Mesendoderm (in vitro differentiated cells): ENCODE data around the gene SH3GL1.

Source experiments
- DNase-seq: peaks from one replicate; pipeline ENCODE4 v3.0.0; 2013
- H2AK5ac ChIP-seq: 2 replicates; pipeline ENCODE4 v1.6.1; 2013; ENCODE audit warnings: low read length, inconsistent platforms
- H2BK120ac ChIP-seq: 2 replicates; pipeline ENCODE4 v1.6.1; 2013; ENCODE audit warnings: low read depth, mild to moderate bottlenecking, low read length, moderate library complexity, mixed read lengths
- H2BK15ac ChIP-seq: replicated peaks from 2 replicates; pipeline ENCODE4 v1.6.1; 2013; ENCODE audit warnings: low read depth, mild to moderate bottlenecking, moderate library complexity
- H2BK5ac ChIP-seq: 2 replicates; pipeline ENCODE4 v1.6.1; 2013; ENCODE audit warnings: low read length, inconsistent platforms
- H3K18ac ChIP-seq: 2 replicates; pipeline ENCODE4 v1.6.1; 2013; ENCODE audit warnings: mild to moderate bottlenecking, low read length, mixed read lengths
- H3K23ac ChIP-seq: one replicate; pipeline ENCODE4 v1.6.1; 2013; ENCODE audit warnings: low read length
- H3K27ac ChIP-seq: 2 replicates; pipeline ENCODE4 v1.5.1; 2013; ENCODE audit warnings: low read depth, mild to moderate bottlenecking, inconsistent platforms, low read length, moderate library complexity
- H3K27me3 ChIP-seq: 2 replicates; pipeline ENCODE4 v1.6.1; 2013; ENCODE audit warnings: low read length, control low read depth, mild to moderate bottlenecking, inconsistent platforms; ENCODE audit not compliant: insufficient read depth, poor library complexity
- H3K36me3 ChIP-seq: 2 replicates; pipeline ENCODE4 v1.6.1; 2013; ENCODE audit warnings: low read length, inconsistent platforms; ENCODE audit not compliant: control insufficient read depth, insufficient read depth
- H3K4ac ChIP-seq: one replicate; pipeline ENCODE4 v1.6.1; 2013; ENCODE audit warnings: low read depth, mild to moderate bottlenecking, low read length, moderate library complexity
- H3K4me1 ChIP-seq: 2 replicates; pipeline ENCODE4 v1.6.1; 2013; ENCODE audit warnings: low read depth, low read length, inconsistent platforms; ENCODE audit not compliant: control insufficient read depth
- H3K4me2 ChIP-seq: 2 replicates; pipeline ENCODE4 v1.6.1; 2013; ENCODE audit warnings: low read length
- H3K4me3 ChIP-seq: 2 replicates; pipeline ENCODE4 v1.5.1; 2013; ENCODE audit warnings: mild to moderate bottlenecking, low read length
- H3K56ac ChIP-seq: one replicate; pipeline ENCODE4 v1.6.1; 2013; ENCODE audit warnings: low read length
- H3K79me1 ChIP-seq: 2 replicates; pipeline ENCODE4 v1.6.1; 2013; ENCODE audit warnings: low read length, inconsistent platforms
- H3K79me2 ChIP-seq: 2 replicates; pipeline ENCODE4 v1.6.1; 2013; ENCODE audit warnings: mild to moderate bottlenecking, low read length; ENCODE audit not compliant: control insufficient read depth, insufficient read depth
- H3K9ac ChIP-seq: 2 replicates; pipeline ENCODE4 v1.6.1; 2013; ENCODE audit warnings: low read length, inconsistent platforms
- H4K5ac ChIP-seq: one replicate; pipeline ENCODE4 v1.6.1; 2013; ENCODE audit warnings: low read length
- H4K8ac ChIP-seq: one replicate; pipeline ENCODE4 v1.6.1; 2013; ENCODE audit warnings: low read depth, mild to moderate bottlenecking, control low read depth, low read length, moderate library complexity
- WGBS: extraction: QIAGEN DNeasy Blood & Tissue Kit; methylation state at CpG from one replicate; pipeline ENCODE4 v1.1.7; 2013; ENCODE audit warnings: low lambda C conversion rate, missing lambda C conversion rate; ENCODE audit not compliant: insufficient coverage; ENCODE audit errors: extremely low coverage; 5-methylcytosine and 5-hydroxymethylcytosine counted together

The SH3GL1 gene

DNA sequence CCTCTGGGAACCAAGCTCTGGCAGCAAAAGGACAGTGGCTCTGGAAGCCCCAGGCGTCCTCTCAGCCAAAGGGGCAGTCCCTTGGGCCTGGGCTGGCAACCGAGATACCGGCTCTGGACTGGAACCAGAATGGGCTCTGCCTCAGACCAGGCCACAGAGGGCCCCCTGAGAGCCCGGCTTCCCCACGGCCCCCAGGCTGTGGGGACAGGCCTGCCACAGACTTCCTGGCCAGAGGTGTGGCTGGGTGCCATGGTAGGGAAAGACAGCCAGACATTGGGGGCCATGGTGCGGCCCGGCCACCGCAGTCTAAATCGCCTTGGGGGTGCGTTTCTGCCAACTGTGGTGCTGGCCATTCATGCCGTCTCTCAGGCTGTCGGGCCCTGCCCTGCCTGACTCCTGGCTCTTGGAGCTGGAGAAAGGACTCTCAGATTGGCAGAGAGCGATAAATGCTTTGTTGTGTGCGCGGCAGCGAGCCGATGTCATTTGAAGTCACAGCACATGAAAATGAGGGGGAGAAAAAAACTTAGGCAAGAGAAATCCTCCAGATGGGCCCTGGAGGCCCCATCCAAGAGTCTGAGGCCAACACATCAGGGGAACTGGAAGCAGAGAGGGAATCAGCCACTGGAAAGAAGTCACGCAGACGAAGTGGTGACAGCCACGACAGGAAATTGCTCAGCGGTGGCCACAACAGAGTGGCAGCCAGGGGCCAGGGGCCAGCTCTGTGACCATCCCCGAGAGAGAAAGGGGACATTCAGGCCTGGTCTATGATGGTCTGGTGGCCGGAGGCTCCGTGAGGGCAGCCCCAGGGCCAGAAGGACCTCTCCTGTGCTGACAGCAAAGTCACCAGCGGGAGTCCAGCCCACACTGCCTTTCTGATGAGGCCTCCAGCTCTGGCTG is 26.5 kb downstream of the SH3GL1 start:
- H3K9ac ChIP-seq = peak overlapping the region; percentile 40
- H3K79me1 ChIP-seq = peaks cover 28% of the 10 kb centered on the region
- no peak overlapping the region for H2BK15ac ChIP-seq
- WGBS = no CpG with 5 or more reads among the region's 25 CpGs
- H2BK120ac ChIP-seq = no peak overlapping the region
- H3K56ac ChIP-seq = peak overlapping the region; percentile 76
- H3K27me3 ChIP-seq = no peaks in the 10 kb centered on the region
- no peak overlapping the region for H4K5ac ChIP-seq
- H2BK5ac ChIP-seq = no peak overlapping the region
- H3K79me2 ChIP-seq = peaks cover 4% of the 10 kb centered on the region
- no peak for DNase-seq
- H3K36me3 ChIP-seq = no peaks in the 10 kb centered on the region
- no peak overlapping the region for H4K8ac ChIP-seq
- peaks cover 18% of the 10 kb centered on the region for H3K4me1 ChIP-seq
- peak overlapping the region; percentile 16 for H3K18ac ChIP-seq
- no peak overlapping the region for H3K23ac ChIP-seq
- no peak overlapping the region for H2AK5ac ChIP-seq
- H3K4me3 ChIP-seq = no peak overlapping the region
- no peak overlapping the region for H3K4ac ChIP-seq
- no peak overlapping the region for H3K4me2 ChIP-seq
- peak overlapping the region; percentile 34 for H3K27ac ChIP-seq

DNA sequence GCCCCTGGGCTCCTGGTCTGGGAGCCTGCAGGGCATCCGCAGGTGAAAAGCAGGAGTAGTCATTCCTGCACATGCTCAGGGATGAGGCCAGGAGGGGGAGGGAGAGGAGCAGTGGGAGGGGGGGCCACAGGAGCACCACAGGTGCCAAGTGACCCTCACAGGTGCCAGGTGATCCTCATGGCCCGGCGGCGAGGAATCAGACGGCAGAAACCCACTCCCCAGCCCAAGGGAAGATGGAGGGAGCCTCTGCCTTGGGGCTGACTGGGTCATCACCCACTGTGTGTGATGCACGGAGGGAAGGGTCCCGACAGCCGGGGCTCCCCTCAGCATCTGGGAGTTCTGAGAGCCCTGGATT is 27.4 kb downstream of the SH3GL1 start:
- H4K8ac ChIP-seq = no peak overlapping the region
- no peak overlapping the region for H2BK5ac ChIP-seq
- no CpG with 5 or more reads among the region's 8 CpGs for WGBS
- no peak overlapping the region for H3K27ac ChIP-seq
- H3K36me3 ChIP-seq = no peaks in the 10 kb centered on the region
- H3K4me1 ChIP-seq = peaks cover 20% of the 10 kb centered on the region
- H3K4me3 ChIP-seq = no peak overlapping the region
- no peak overlapping the region for H2BK15ac ChIP-seq
- no peaks in the 10 kb centered on the region for H3K27me3 ChIP-seq
- H2BK120ac ChIP-seq = no peak overlapping the region
- no peak for DNase-seq
- H3K79me2 ChIP-seq = peaks cover 3% of the 10 kb centered on the region
- no peak overlapping the region for H3K4ac ChIP-seq
- no peak overlapping the region for H3K18ac ChIP-seq
- no peak overlapping the region for H3K23ac ChIP-seq
- no peak overlapping the region for H3K9ac ChIP-seq
- H4K5ac ChIP-seq = no peak overlapping the region
- H3K79me1 ChIP-seq = peaks cover 28% of the 10 kb centered on the region
- H3K56ac ChIP-seq = no peak overlapping the region
- no peak overlapping the region for H2AK5ac ChIP-seq
- no peak overlapping the region for H3K4me2 ChIP-seq

DNA sequence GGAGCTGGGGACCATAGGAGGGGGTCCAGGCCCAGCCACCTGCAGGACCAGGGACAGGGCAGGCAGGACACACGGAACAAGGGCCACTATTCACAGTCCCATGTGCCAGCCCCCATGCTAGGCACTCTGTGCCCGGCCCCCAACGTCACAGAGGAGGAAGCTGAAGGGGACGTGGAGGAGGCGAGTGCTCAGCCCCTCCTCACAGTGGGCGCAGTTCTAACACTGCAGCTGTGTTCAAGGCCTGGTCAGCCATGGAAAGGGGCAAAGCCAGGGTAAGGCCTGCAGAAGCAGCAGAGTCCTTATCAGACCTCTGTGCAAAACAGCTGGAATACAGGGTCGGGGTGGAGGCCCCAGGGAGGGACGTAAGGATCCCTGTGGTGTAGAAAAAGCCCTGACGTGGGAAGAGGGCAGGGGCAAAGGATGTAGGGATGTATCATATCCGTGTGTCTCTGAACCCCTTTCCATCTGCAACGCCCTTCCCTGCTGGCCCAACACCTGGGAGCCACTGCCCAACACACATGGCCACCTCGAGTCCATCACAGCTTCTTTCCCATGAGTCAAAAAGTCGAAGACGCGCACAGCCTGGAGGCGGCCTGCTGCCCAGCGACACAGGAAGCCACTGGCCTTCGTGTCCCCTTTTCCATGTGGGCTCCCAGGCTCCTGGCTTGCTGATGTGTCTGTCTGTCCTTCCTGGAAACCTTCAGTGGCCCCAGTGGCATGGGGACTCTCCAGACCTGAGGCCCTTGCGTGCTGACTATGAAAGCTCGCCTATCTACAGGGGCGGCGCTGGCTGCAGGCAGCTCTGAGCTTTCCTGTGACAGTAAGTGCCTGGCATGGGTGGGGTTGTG is 28.0 kb downstream of the SH3GL1 start:
- Histone ChIP-seq H3K18ac (no peak overlapping the region), H3K23ac (no peak overlapping the region), H4K8ac (no peak overlapping the region), H2AK5ac (no peak overlapping the region), H3K4ac (no peak overlapping the region), H3K4me1 (peaks cover 20% of the 10 kb centered on the region), H3K56ac (no peak overlapping the region), H2BK120ac (no peak overlapping the region), H3K9ac (no peak overlapping the region), H3K27me3 (no peaks in the 10 kb centered on the region), H3K79me2 (peaks cover 3% of the 10 kb centered on the region), H3K27ac (no peak overlapping the region), H3K4me2 (no peak overlapping the region), H3K4me3 (no peak overlapping the region), H3K36me3 (peaks cover 1% of the 10 kb centered on the region), H3K79me1 (peaks cover 34% of the 10 kb centered on the region), H2BK15ac (no peak overlapping the region), H2BK5ac (no peak overlapping the region), H4K5ac (no peak overlapping the region)
- no CpG with 5 or more reads among the region's 22 CpGs for WGBS
- DNase-seq = no peak

DNA sequence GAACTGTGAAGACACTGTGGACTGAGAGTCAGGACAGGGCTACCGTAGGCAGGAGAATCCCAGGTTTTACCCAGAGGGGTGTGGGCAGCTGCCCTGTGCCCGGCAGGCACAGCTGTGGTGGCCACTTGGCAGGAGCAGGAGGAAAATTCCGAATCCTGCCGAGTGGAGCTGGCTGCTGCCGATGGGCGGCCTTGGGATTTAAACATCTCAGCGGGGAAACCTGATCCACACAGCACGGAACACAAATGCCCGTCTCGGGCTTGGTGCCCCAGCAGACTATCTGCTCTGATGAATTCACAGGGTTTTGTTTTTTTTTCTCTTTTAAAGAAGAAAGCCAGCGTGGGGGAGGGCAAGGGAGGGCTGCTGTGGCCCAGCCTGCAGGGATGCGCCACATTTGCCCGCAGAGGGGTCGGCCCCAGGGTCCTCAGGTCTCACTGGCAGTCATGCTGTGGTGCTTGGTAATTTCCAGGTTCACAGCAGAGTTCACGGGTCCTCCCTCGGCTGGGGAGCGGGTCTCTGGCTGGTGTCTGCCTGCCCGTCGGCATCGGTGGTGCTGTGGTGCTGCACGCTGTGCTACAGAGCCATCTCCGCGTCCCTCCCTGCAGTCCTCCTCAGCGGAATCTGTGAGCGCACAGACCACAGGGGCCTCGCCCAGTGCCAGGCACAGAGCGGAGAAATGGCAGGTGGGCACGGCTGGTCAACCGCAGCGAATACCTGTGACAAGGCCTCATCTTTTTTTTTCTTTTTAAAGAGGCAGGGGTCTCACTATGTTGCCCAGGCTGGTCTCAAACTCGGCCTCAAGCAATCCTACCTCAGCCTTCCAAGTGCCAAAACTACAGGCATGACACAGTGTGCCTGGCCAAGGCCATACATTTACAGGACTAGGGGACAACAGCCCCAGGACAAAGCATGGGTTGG is 28.8 kb downstream of the SH3GL1 start:
- peaks cover 20% of the 10 kb centered on the region for H3K4me1 ChIP-seq
- H2BK5ac ChIP-seq = no peak overlapping the region
- no peaks in the 10 kb centered on the region for H3K27me3 ChIP-seq
- H3K4me3 ChIP-seq = no peak overlapping the region
- H2BK120ac ChIP-seq = no peak overlapping the region
- peaks cover 33% of the 10 kb centered on the region for H3K79me1 ChIP-seq
- H3K9ac ChIP-seq = no peak overlapping the region
- H3K23ac ChIP-seq = no peak overlapping the region
- no peak overlapping the region for H4K8ac ChIP-seq
- no peak overlapping the region for H2AK5ac ChIP-seq
- H4K5ac ChIP-seq = no peak overlapping the region
- no peak overlapping the region for H3K4ac ChIP-seq
- H3K27ac ChIP-seq = no peak overlapping the region
- peaks cover 2% of the 10 kb centered on the region for H3K36me3 ChIP-seq
- no peak overlapping the region for H3K18ac ChIP-seq
- DNase-seq = no peak
- H3K4me2 ChIP-seq = no peak overlapping the region
- no peak overlapping the region for H3K56ac ChIP-seq
- no peak overlapping the region for H2BK15ac ChIP-seq
- peaks cover 3% of the 10 kb centered on the region for H3K79me2 ChIP-seq
- WGBS = no CpG with 5 or more reads among the region's 31 CpGs

DNA sequence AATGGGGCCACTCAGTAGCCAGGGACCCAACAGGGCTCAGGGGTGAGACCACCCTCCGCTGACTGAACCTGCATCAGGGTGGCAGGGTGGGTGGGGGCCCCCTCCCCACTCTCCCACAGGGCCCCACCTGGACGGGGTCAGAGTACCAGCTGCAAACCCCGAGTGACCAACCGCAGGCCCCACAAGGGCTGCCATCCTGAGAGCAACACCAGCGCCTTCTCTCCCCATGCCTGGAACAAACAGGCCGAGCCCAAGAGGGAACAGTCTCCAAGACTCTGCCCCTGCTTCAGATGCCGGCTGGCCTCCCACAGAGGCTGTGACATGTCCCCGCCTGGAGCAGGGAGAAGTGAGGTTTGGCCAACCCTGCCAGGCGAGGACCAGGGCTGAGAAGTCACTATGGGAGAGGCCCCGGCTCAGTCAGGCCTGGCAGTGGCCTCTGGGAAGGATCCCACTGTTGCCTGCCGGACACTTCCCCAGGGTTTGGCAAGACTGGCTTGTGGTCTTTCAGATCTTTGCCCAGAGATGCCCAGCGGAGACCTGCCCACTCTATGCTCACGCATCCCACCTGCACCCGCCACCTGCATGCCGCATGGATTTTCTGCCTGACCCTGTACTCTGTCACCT is 29.8 kb downstream of the SH3GL1 start:
- H3K23ac ChIP-seq = no peak overlapping the region
- no peak overlapping the region for H3K4me2 ChIP-seq
- peaks cover 18% of the 10 kb centered on the region for H3K4me1 ChIP-seq
- H3K4me3 ChIP-seq = no peak overlapping the region
- H2BK15ac ChIP-seq = no peak overlapping the region
- H2BK5ac ChIP-seq = no peak overlapping the region
- peaks cover 30% of the 10 kb centered on the region for H3K79me1 ChIP-seq
- peaks cover 3% of the 10 kb centered on the region for H3K79me2 ChIP-seq
- no peak overlapping the region for H2BK120ac ChIP-seq
- DNase-seq = no peak
- no peak overlapping the region for H4K8ac ChIP-seq
- no peak overlapping the region for H3K9ac ChIP-seq
- H3K18ac ChIP-seq = no peak overlapping the region
- H3K56ac ChIP-seq = no peak overlapping the region
- H3K36me3 ChIP-seq = peaks cover 3% of the 10 kb centered on the region
- no peak overlapping the region for H3K27ac ChIP-seq
- no peak overlapping the region for H4K5ac ChIP-seq
- no peak overlapping the region for H3K4ac ChIP-seq
- no peaks in the 10 kb centered on the region for H3K27me3 ChIP-seq
- no CpG with 5 or more reads among the region's 15 CpGs for WGBS
- H2AK5ac ChIP-seq = no peak overlapping the region
